H1 (cell line): ENCODE results near the gene KCTD17. TPM values are rescaled to one million over a fixed set of nuclear protein-coding genes. Genes with fewer than 3 reads are reported as not detected.

Experiments used
- CTCF ChIA-PET: fragments of 300-600 bp; sonication (Branson Sonifier 250); formaldehyde crosslinking; loops from one replicate; lab custom pipeline; 2021; ENCODE audit not compliant: partially characterized antibody; lab: Charles Lee
- POLR2A ChIA-PET: fragments of 300-600 bp; sonication (Branson Sonifier 250); formaldehyde crosslinking; loops from one replicate; lab custom pipeline; 2021; ENCODE audit warnings: inconsistent platforms; ENCODE audit not compliant: partially characterized antibody; lab: Charles Lee
- DNase-seq, 2 experiments: peaks; one replicate each; pipeline versions ENCODE4 v3.0.0 to v3.0.0-alpha.2; 2010 to 2022; ENCODE audit warnings: low spot score in 2 of 2, low read depth in 1 of 2, mixed read lengths in 1 of 2
- FAIRE-seq: peaks from 2 replicates; lab custom pipeline; 2011; peaks lifted over from hg19 to GRCh38; lab: Jason Lieb, UNC
- H2AFZ ChIP-seq: 2 replicates; pipeline ENCODE4 v1.8.1; 2012; ENCODE audit warnings: low read length, inconsistent platforms
- H2AK5ac ChIP-seq: 2 replicates; pipeline ENCODE4 v1.6.1; 2013; ENCODE audit warnings: low read depth, low read length
- H2BK120ac ChIP-seq: replicated peaks from 2 replicates; pipeline ENCODE3; 2013; ENCODE audit warnings: low read depth, low read length, inconsistent platforms
- H2BK12ac ChIP-seq: 2 replicates; pipeline ENCODE4 v1.6.1; 2013; ENCODE audit warnings: low read depth, low read length
- H2BK15ac ChIP-seq: 2 replicates; pipeline ENCODE4 v1.6.1; 2013; ENCODE audit warnings: low read length
- H2BK20ac ChIP-seq: 2 replicates; pipeline ENCODE4 v1.6.1; 2013; ENCODE audit warnings: low read length
- H2BK5ac ChIP-seq: 2 replicates; pipeline ENCODE4 v1.6.1; 2013; ENCODE audit warnings: low read depth, low read length
- H3K14ac ChIP-seq: 2 replicates; pipeline ENCODE4 v1.6.1; 2013; ENCODE audit warnings: inconsistent platforms; ENCODE audit not compliant: insufficient read length
- H3K18ac ChIP-seq: 2 replicates; pipeline ENCODE4 v1.6.1; 2013; ENCODE audit warnings: low read length; ENCODE audit errors: extremely low read depth
- H3K23ac ChIP-seq: 2 replicates; pipeline ENCODE4 v1.6.1; 2013; ENCODE audit warnings: inconsistent platforms; ENCODE audit not compliant: insufficient read length
- H3K23me2 ChIP-seq: 2 replicates; pipeline ENCODE4 v1.6.1; 2013; ENCODE audit warnings: low read depth, low read length
- H3K27ac ChIP-seq: 2 replicates; pipeline ENCODE4 v1.6.1; 2011; ENCODE audit warnings: low read depth, low read length, inconsistent platforms
- H3K27me3 ChIP-seq, 4 experiments: replicated peaks in 1 of 4; 1 replicate in 1 of 4; 2 replicates in 3 of 4; pipeline versions ENCODE4 v1.6.1 to v1.8.1; 2011 to 2013; ENCODE audit warnings: low read length in 3 of 4, mild to moderate bottlenecking in 3 of 4, inconsistent platforms in 2 of 4, mixed read lengths in 2 of 4, moderate library complexity in 1 of 4; ENCODE audit not compliant: control insufficient read depth in 3 of 4, insufficient read depth in 3 of 4; ENCODE audit errors: extremely low read depth in 1 of 4
- H3K36me3 ChIP-seq, 4 experiments: 2 replicates each; pipeline versions ENCODE4 v1.6.1 to v1.8.1; 2011 to 2013; ENCODE audit warnings: mild to moderate bottlenecking in 4 of 4, low read length in 3 of 4, moderate library complexity in 2 of 4, control low read depth in 1 of 4, inconsistent platforms in 1 of 4; ENCODE audit not compliant: insufficient read depth in 4 of 4, control insufficient read depth in 2 of 4
- H3K4ac ChIP-seq: replicated peaks from 2 replicates; pipeline ENCODE3; 2013; ENCODE audit warnings: low read length, low read depth, mixed read lengths, inconsistent platforms; ENCODE audit not compliant: insufficient read length
- H3K4me1 ChIP-seq, 4 experiments: replicated peaks in 1 of 4; 1 replicate in 1 of 4; 2 replicates in 3 of 4; pipeline versions ENCODE4 v1.6.1 to v1.8.1; 2011 to 2013; ENCODE audit warnings: low read length in 3 of 4, inconsistent platforms in 2 of 4, mixed read lengths in 1 of 4; ENCODE audit not compliant: insufficient read depth in 4 of 4, control insufficient read depth in 3 of 4
- H3K4me2 ChIP-seq, 2 experiments: 2 replicates each; pipeline versions ENCODE4 v1.6.1 to v1.8.1; 2011 to 2013; ENCODE audit warnings: low read depth in 2 of 2, low read length in 2 of 2, control low read depth in 1 of 2, inconsistent platforms in 1 of 2, mild to moderate bottlenecking in 1 of 2; ENCODE audit not compliant: insufficient read depth in 1 of 2
- H3K4me3 ChIP-seq, 4 experiments: fragments of 200-600, 300-600 bp in 1 of 4; sonication (generic), shearing (Covaris generic), sonication (Bioruptor Twin) in 1 of 4; 2 replicates each; pipeline versions ENCODE4 v1.5.1 to v1.8.1; 2011 to 2016; ENCODE audit warnings: low read length in 4 of 4, low read depth in 3 of 4, control low read depth in 2 of 4, inconsistent platforms in 2 of 4, mild to moderate bottlenecking in 2 of 4, mixed read lengths in 1 of 4, moderate library complexity in 1 of 4; ENCODE audit not compliant: insufficient read depth in 2 of 4; ENCODE audit errors: extremely low read depth in 1 of 4
- H3K56ac ChIP-seq: replicated peaks from 2 replicates; pipeline ENCODE3; 2013; ENCODE audit warnings: low read depth, mild to moderate bottlenecking, mixed read lengths, low read length, inconsistent platforms; ENCODE audit not compliant: insufficient read length
- H3K79me1 ChIP-seq: 2 replicates; pipeline ENCODE4 v1.6.1; 2013; ENCODE audit warnings: low read depth, low read length, control low read depth
- H3K79me2 ChIP-seq, 2 experiments: 2 replicates each; pipeline versions ENCODE4 v1.6.1 to v1.8.1; 2012 to 2013; ENCODE audit warnings: low read length in 2 of 2, mild to moderate bottlenecking in 2 of 2, inconsistent platforms in 1 of 2; ENCODE audit not compliant: insufficient read depth in 2 of 2, control insufficient read depth in 1 of 2
- H3K9ac ChIP-seq, 4 experiments: replicated peaks in 1 of 4; 1 replicate in 1 of 4; 2 replicates in 3 of 4; pipeline versions ENCODE4 v1.6.1 to v1.8.1; 2011 to 2013; ENCODE audit warnings: low read depth in 3 of 4, low read length in 3 of 4, control low read depth in 2 of 4, mild to moderate bottlenecking in 2 of 4, moderate library complexity in 2 of 4, inconsistent platforms in 1 of 4; ENCODE audit errors: extremely low read depth in 1 of 4
- H3K9me3 ChIP-seq, 2 experiments: 2 replicates each; pipeline versions ENCODE4 v1.6.1 to v1.8.1; 2012 to 2013; ENCODE audit warnings: mild to moderate bottlenecking in 2 of 2, moderate library complexity in 2 of 2, control low read depth in 1 of 2, inconsistent platforms in 1 of 2, low read depth in 1 of 2, low read length in 1 of 2, mixed read lengths in 1 of 2; ENCODE audit not compliant: insufficient read depth in 2 of 2
- H4K20me1 ChIP-seq, 2 experiments: replicated peaks in 1 of 2; 2 replicates each; pipeline versions ENCODE3 to v1.8.1; 2011 to 2013; ENCODE audit warnings: inconsistent platforms in 2 of 2, low read length in 2 of 2, mild to moderate bottlenecking in 1 of 2; ENCODE audit not compliant: insufficient read depth in 2 of 2, control insufficient read depth in 1 of 2
- H4K5ac ChIP-seq: 2 replicates; pipeline ENCODE4 v1.6.1; 2013; ENCODE audit warnings: low read length, low read depth, mixed read lengths, inconsistent platforms; ENCODE audit not compliant: insufficient read length
- H4K8ac ChIP-seq: 2 replicates; pipeline ENCODE4 v1.8.0; 2013; ENCODE audit warnings: mild to moderate bottlenecking, moderate library complexity, low read length, inconsistent platforms; ENCODE audit not compliant: insufficient read depth; ENCODE audit errors: extremely low read depth
- H4K91ac ChIP-seq: replicated peaks from 2 replicates; pipeline ENCODE3; 2013; ENCODE audit warnings: low read length, mixed read lengths, inconsistent platforms; ENCODE audit not compliant: insufficient read length
- ATF2 ChIP-seq: IDR thresholded peaks from 2 replicates; pipeline ENCODE4 v1.6.1; 2012; ENCODE audit warnings: low read length, inconsistent platforms
- CTCF ChIP-seq, 3 experiments: IDR thresholded peaks; 1 replicate in 2 of 3; 2 replicates in 1 of 3; pipeline versions ENCODE4 v1.5.1 to v1.6.1; 2011; ENCODE audit warnings: low read length in 3 of 3, mild to moderate bottlenecking in 3 of 3, inconsistent platforms in 2 of 3, low read depth in 1 of 3, moderate library complexity in 1 of 3; ENCODE audit not compliant: insufficient read depth in 1 of 3; ENCODE audit errors: control extremely low read depth in 1 of 3
- PHF8 ChIP-seq: fragments of 200-600 bp; sonication (generic); conservative IDR thresholded peaks from 2 replicates; pipeline ENCODE4 v1.7.1; 2012; ENCODE audit warnings: low read depth, mild to moderate bottlenecking, inconsistent platforms, low read length, moderate library complexity
- RXRA ChIP-seq: IDR thresholded peaks from 2 replicates; pipeline ENCODE4 v1.6.1; 2011; ENCODE audit warnings: low read depth, mild to moderate bottlenecking, low read length, moderate library complexity; ENCODE audit not compliant: insufficient read depth
- TAF1 ChIP-seq: IDR thresholded peaks from 2 replicates; pipeline ENCODE4 v1.6.1; 2011; ENCODE audit warnings: mild to moderate bottlenecking, low read depth, low read length
- TBP ChIP-seq: IDR thresholded peaks from 2 replicates; pipeline ENCODE4 v1.6.1; 2011; ENCODE audit warnings: low read depth, low read length, improper control_type of control experiment
- TCF12 ChIP-seq: IDR thresholded peaks from 2 replicates; pipeline ENCODE4 v1.6.1; 2011; ENCODE audit warnings: low read depth, mild to moderate bottlenecking, low read length
- USF2 ChIP-seq: IDR thresholded peaks from 2 replicates; pipeline ENCODE4 v1.6.1; 2011; ENCODE audit warnings: low read length, improper control_type of control experiment
- WGBS, 2 experiments: shearing (Covaris generic) in 1 of 2; methylation state at CpG; one replicate each; pipeline versions ENCODE4 v1.1.6 to v1.1.7; 2013 to 2015; ENCODE audit warnings: low lambda C conversion rate in 2 of 2, mixed read lengths in 2 of 2, inconsistent platforms in 1 of 2, low coverage in 1 of 2, missing lambda C conversion rate in 1 of 2; ENCODE audit not compliant: insufficient replicate concordance in 2 of 2, insufficient coverage in 1 of 2, insufficient read length in 1 of 2; ENCODE audit errors: extremely low coverage in 1 of 2, missing lambda C conversion rate in 1 of 2; 5-methylcytosine and 5-hydroxymethylcytosine counted together
- polyA plus RNA-seq, 7 experiments: library from polyadenylated mRNA; depleted of rRNA in 3 of 7; stranded (reverse) in 5 of 7; unstranded in 2 of 7; fragments of >200 nt in 5 of 7; fragments of 200-250 nt in 2 of 7; gene quantifications; 1 replicate in 5 of 7; 2 replicates in 1 of 7; 4 replicates in 1 of 7; pipeline versions ENCODE4 v1.2.1 to v1.2.3, GENCODE V29; 2011 to 2013; ENCODE audit warnings: missing spikeins in 2 of 7, mixed read lengths in 2 of 7
- total RNA-seq: library from RNA; stranded (reverse); fragmentation: NEBNext Ultra II Directional; extraction: Animal tissue kit (Norgen Biotek cat#: 25700); gene quantifications from 2 replicates; pipeline ENCODE4 v1.2.1, GENCODE V29; 2021

Gene KCTD17
- total and polyA plus RNA-seq, 2 of the 8 experiments (the other 6 are each of a cell fraction or from before 2014, with no cell fraction given): 39.4 to 44.0 TPM

GRCh38 chr22:37062376-37062675 is 10.8 kb downstream of the KCTD17 start:
- Histone ChIP-seq H4K5ac (no peak overlapping the region), H3K4ac (no peak overlapping the region), H3K9me3 (no peaks in the 10 kb centered on the region), H3K4me2 (no peak overlapping the region), H3K23ac (no peak overlapping the region), H4K8ac (no peak overlapping the region), H3K4me3 (no peak overlapping the region), H2BK15ac (no peak overlapping the region), H3K36me3 (peaks cover 0 to 8% (median 2%) of the 10 kb centered on the region in 4 experiments; a peak in 4 of 8 replicates), H3K23me2 (no peaks in the 10 kb centered on the region; the same call in 1 of the 2 replicates), H4K20me1 (peaks cover 0 to 10% of the 10 kb centered on the region in 2 experiments), H3K79me1 (no peaks in the 10 kb centered on the region), H3K18ac (no peak overlapping the region), H3K14ac (no peak overlapping the region), H2BK5ac (no peak overlapping the region), H3K9ac (no peak overlapping the region), H3K27ac (no peak overlapping the region), H3K4me1 (peaks cover 0 to 20% (median 12%) of the 10 kb centered on the region in 4 experiments; a peak in 6 of 7 replicates), H2BK120ac (no peak overlapping the region), H2BK20ac (no peak overlapping the region), H4K91ac (no peak overlapping the region), H3K56ac (no peak overlapping the region), H2AFZ (no peak overlapping the region), H3K79me2 (no peaks in the 10 kb centered on the region), H3K27me3 (peaks cover 0 to 18% (median 13%) of the 10 kb centered on the region in 4 experiments; a peak in 5 of 7 replicates), H2AK5ac (no peak overlapping the region), H2BK12ac (no peak overlapping the region)
- WGBS, 2 experiments: 71% methylated on average over 2 of the region's 7 CpGs; no CpG with 5 or more reads in 1 of the 2 experiments
- DNase-seq (no peak), FAIRE-seq (no peak)
- POLR2A ChIA-PET: interaction anchor here (1.0 to 1.1 kb wide), 3 partner anchors 11 to 44 kb away, joined by 3 to 4 read pairs (median 4); partner anchors contain the start of gene KCTD17
- CTCF ChIA-PET: interaction anchor here (1.2 kb wide), 1 partner anchor 138 kb away, joined by 3 read pairs; no protein-coding TSS in a partner anchor
- TF ChIP-seq TCF12 (no peak), TBP (no peak), PHF8 (no peak), USF2 (no peak), RXRA (no peak), TAF1 (no peak), ATF2 (no peak), CTCF (IDR thresholded peaks at IDR 0.05; ENCODE audit: control extremely low read depth in 1 of 3, insufficient read depth in 1 of 3, low read depth in 1 of 3, low read length in 3 of 3) (no peak)
